ENCODE data around the gene DDT. TPM values are rescaled to one million over a fixed set of nuclear protein-coding genes. Genes with fewer than 3 reads are reported as not detected.
"Not testable (repeated sequence)": the region's sequence is repeated elsewhere in the genome, so short reads cannot be mapped to it uniquely, and the experiment has no call there.

DDT gene
- polyA plus RNA-seq, 1 donor, result 138 TPM

GRCh38 chr22:23993581-23994177 is 19.4 kb upstream of the DDT start:
- WGBS (ENCODE audit: insufficient coverage, low lambda C conversion rate), result no CpG with 5 or more reads among the region's 4 CpGs
- H3K27ac ChIP-seq (ENCODE audit: low read length); H3K36me3 ChIP-seq (ENCODE audit: control insufficient read depth, insufficient read depth, low read length); H3K9me3 ChIP-seq (ENCODE audit: control insufficient read depth, low read depth, low read length); H3K4me1 ChIP-seq (ENCODE audit: control insufficient read depth, insufficient read depth, low read length); DNase-seq; H3K4me3 ChIP-seq (ENCODE audit: low read length); H3K27me3 ChIP-seq (ENCODE audit: control insufficient read depth, insufficient read depth, low read length): not testable (repeated sequence)

GRCh38 chr22:23993080-23993479 is 18.8 kb upstream of the DDT start:
- no CpG with 5 or more reads among the region's 2 CpGs for WGBS (ENCODE audit: insufficient coverage, low lambda C conversion rate)
- H3K9me3 ChIP-seq (ENCODE audit: control insufficient read depth, low read depth, low read length); H3K4me3 ChIP-seq (ENCODE audit: low read length); H3K4me1 ChIP-seq (ENCODE audit: control insufficient read depth, insufficient read depth, low read length); H3K27me3 ChIP-seq (ENCODE audit: control insufficient read depth, insufficient read depth, low read length); DNase-seq; H3K36me3 ChIP-seq (ENCODE audit: control insufficient read depth, insufficient read depth, low read length); H3K27ac ChIP-seq (ENCODE audit: low read length): not testable (repeated sequence)

- no CpG with 5 or more reads among the region's 3 CpGs for WGBS (ENCODE audit: insufficient coverage, low lambda C conversion rate)
- DNase-seq, result not testable (repeated sequence)
Measured at GRCh38 chr22:23989583-23990244, 15.5 kb upstream of the DDT start.

GRCh38 chr22:23986538-23987178 is 12.4 kb upstream of the DDT start:
- not testable (repeated sequence) for DNase-seq; H3K36me3 ChIP-seq (ENCODE audit: control insufficient read depth, insufficient read depth, low read length); H3K27me3 ChIP-seq (ENCODE audit: control insufficient read depth, insufficient read depth, low read length); H3K4me1 ChIP-seq (ENCODE audit: control insufficient read depth, insufficient read depth, low read length); H3K27ac ChIP-seq (ENCODE audit: low read length); H3K4me3 ChIP-seq (ENCODE audit: low read length); H3K9me3 ChIP-seq (ENCODE audit: control insufficient read depth, low read depth, low read length)
- no CpG with 5 or more reads among the region's 4 CpGs for WGBS (ENCODE audit: insufficient coverage, low lambda C conversion rate)

More at GRCh38 chr22:23989583-23990244, 15.5 kb upstream of the DDT start:
- H3K4me3 ChIP-seq (ENCODE audit: low read length); H3K4me1 ChIP-seq (ENCODE audit: control insufficient read depth, insufficient read depth, low read length); H3K27me3 ChIP-seq (ENCODE audit: control insufficient read depth, insufficient read depth, low read length); H3K9me3 ChIP-seq (ENCODE audit: control insufficient read depth, low read depth, low read length); H3K36me3 ChIP-seq (ENCODE audit: control insufficient read depth, insufficient read depth, low read length); H3K27ac ChIP-seq (ENCODE audit: low read length): not testable (repeated sequence)

- H3K27ac ChIP-seq (ENCODE audit: low read length); H3K9me3 ChIP-seq (ENCODE audit: control insufficient read depth, low read depth, low read length); H3K27me3 ChIP-seq (ENCODE audit: control insufficient read depth, insufficient read depth, low read length); H3K4me1 ChIP-seq (ENCODE audit: control insufficient read depth, insufficient read depth, low read length); DNase-seq; H3K4me3 ChIP-seq (ENCODE audit: low read length); H3K36me3 ChIP-seq (ENCODE audit: control insufficient read depth, insufficient read depth, low read length): not testable (repeated sequence)
- no CpG with 5 or more reads among the region's 8 CpGs for WGBS (ENCODE audit: insufficient coverage, low lambda C conversion rate)
Measured at GRCh38 chr22:23986089-23986488, 11.8 kb upstream of the DDT start.

- DNase-seq, result no peak
- no peak overlapping the region for H3K27ac ChIP-seq (ENCODE audit: low read length)
- H3K4me3 ChIP-seq (ENCODE audit: low read length), result no peak overlapping the region
- H3K4me1 ChIP-seq (ENCODE audit: control insufficient read depth, insufficient read depth, low read length), result no peaks in the 10 kb centered on the region
- no peaks in the 10 kb centered on the region for H3K9me3 ChIP-seq (ENCODE audit: control insufficient read depth, low read depth, low read length)
- H3K36me3 ChIP-seq (ENCODE audit: control insufficient read depth, insufficient read depth, low read length), result no peaks in the 10 kb centered on the region
- WGBS (ENCODE audit: insufficient coverage, low lambda C conversion rate), result no CpG with 5 or more reads among the region's 6 CpGs
- H3K27me3 ChIP-seq (ENCODE audit: control insufficient read depth, insufficient read depth, low read length), result no peaks in the 10 kb centered on the region
Measured at GRCh38 chr22:23984430-23984829, 10.2 kb upstream of the DDT start.

- H3K27ac ChIP-seq (ENCODE audit: low read length); DNase-seq; H3K4me3 ChIP-seq (ENCODE audit: low read length); H3K9me3 ChIP-seq (ENCODE audit: control insufficient read depth, low read depth, low read length); H3K4me1 ChIP-seq (ENCODE audit: control insufficient read depth, insufficient read depth, low read length); H3K36me3 ChIP-seq (ENCODE audit: control insufficient read depth, insufficient read depth, low read length); H3K27me3 ChIP-seq (ENCODE audit: control insufficient read depth, insufficient read depth, low read length): not testable (repeated sequence)
- no CpG with 5 or more reads among the region's 7 CpGs for WGBS (ENCODE audit: insufficient coverage, low lambda C conversion rate)
Measured at GRCh38 chr22:23980567-23980966, 6.3 kb upstream of the DDT start.

GRCh38 chr22:23979557-23980240 is 5.5 kb upstream of the DDT start, which contains the start of gene GSTT2:
TSS of gene GSTT2 (plus strand) at chr22:23980134.
- H3K27ac ChIP-seq (ENCODE audit: low read length); H3K4me1 ChIP-seq (ENCODE audit: control insufficient read depth, insufficient read depth, low read length); H3K4me3 ChIP-seq (ENCODE audit: low read length); H3K27me3 ChIP-seq (ENCODE audit: control insufficient read depth, insufficient read depth, low read length); H3K9me3 ChIP-seq (ENCODE audit: control insufficient read depth, low read depth, low read length); H3K36me3 ChIP-seq (ENCODE audit: control insufficient read depth, insufficient read depth, low read length); DNase-seq: not testable (repeated sequence)
- no CpG with 5 or more reads among the region's 41 CpGs for WGBS (ENCODE audit: insufficient coverage, low lambda C conversion rate)

DNA sequence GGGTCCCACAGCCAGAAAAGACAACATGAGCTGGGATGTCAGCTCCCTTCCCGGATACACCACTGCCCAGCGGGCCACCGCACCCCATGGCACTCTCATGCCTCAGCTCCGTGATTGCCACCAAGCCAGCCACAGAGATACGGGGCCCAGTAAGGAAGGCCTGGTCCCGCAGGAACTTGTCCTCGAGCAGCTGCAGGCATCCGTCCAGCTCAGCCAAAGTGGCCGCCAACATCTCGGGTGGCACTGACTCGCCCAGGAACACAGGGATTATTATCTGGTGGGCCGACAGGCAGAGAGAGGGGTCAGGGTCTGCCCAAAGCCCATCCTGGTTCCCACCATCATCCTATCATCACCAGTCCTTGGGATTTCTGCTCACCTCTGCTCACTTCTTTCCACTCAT is 3.1 kb upstream of the DDT start:
- not testable (repeated sequence) for H3K9me3 ChIP-seq (ENCODE audit: control insufficient read depth, low read depth, low read length); H3K4me3 ChIP-seq (ENCODE audit: low read length); H3K4me1 ChIP-seq (ENCODE audit: control insufficient read depth, insufficient read depth, low read length); H3K36me3 ChIP-seq (ENCODE audit: control insufficient read depth, insufficient read depth, low read length); H3K27me3 ChIP-seq (ENCODE audit: control insufficient read depth, insufficient read depth, low read length); H3K27ac ChIP-seq (ENCODE audit: low read length); DNase-seq
- WGBS (ENCODE audit: insufficient coverage, low lambda C conversion rate), result no CpG with 5 or more reads among the region's 12 CpGs

- H3K36me3 ChIP-seq (ENCODE audit: control insufficient read depth, insufficient read depth, low read length), result peaks cover 18% of the 10 kb centered on the region
- H3K4me1 ChIP-seq (ENCODE audit: control insufficient read depth, insufficient read depth, low read length); H3K4me3 ChIP-seq (ENCODE audit: low read length); H3K27ac ChIP-seq (ENCODE audit: low read length); H3K27me3 ChIP-seq (ENCODE audit: control insufficient read depth, insufficient read depth, low read length); H3K9me3 ChIP-seq (ENCODE audit: control insufficient read depth, low read depth, low read length); DNase-seq: not testable (repeated sequence)
- no CpG with 5 or more reads among the region's 27 CpGs for WGBS (ENCODE audit: insufficient coverage, low lambda C conversion rate)
Measured at GRCh38 chr22:23974836-23975352, 653 bp upstream of the DDT start.
